Osteoblast (primary cell): ENCODE measurements around the gene CLK2. TPM values are rescaled to one million over a fixed set of nuclear protein-coding genes. Genes with fewer than 3 reads are reported as not detected.

ENCODE experiments used
- total RNA-seq: library from RNA; depleted of rRNA; stranded (reverse); fragments of >200 nt; gene quantifications from 2 replicates; pipeline ENCODE4 v1.2.3, GENCODE V29; 2012

The CLK2 gene
- total RNA-seq, 1 donor = 17.4 TPM

Other genes starting within 250 kb of the CLK2 start
- not detected in 2 replicates for gene DCST2, start 239.7 kb downstream of the CLK2 start, total RNA-seq
- not detected in 2 replicates for gene DCST1, start 239.7 kb downstream of the CLK2 start, total RNA-seq
- gene ADAM15, start 222.2 kb downstream of the CLK2 start, total RNA-seq = 89.0 and 101 TPM in 2 replicates
- gene EFNA4, start 209.8 kb downstream of the CLK2 start, total RNA-seq = 3.5 and 3.6 TPM in 2 replicates
- 1.4 and 2.1 TPM in 2 replicates for gene EFNA3, start 194.7 kb downstream of the CLK2 start, total RNA-seq
- gene EFNA1, start 145.6 kb downstream of the CLK2 start, total RNA-seq = 0.36 and 0.88 TPM in 2 replicates
- 34.5 and 38.0 TPM in 2 replicates for gene SLC50A1, start 137.7 kb downstream of the CLK2 start, total RNA-seq
- gene DPM3, start 133.0 kb downstream of the CLK2 start, total RNA-seq = 15.9 and 34.4 TPM in 2 replicates
- 112 and 117 TPM in 2 replicates for gene KRTCAP2, start 100.2 kb downstream of the CLK2 start, total RNA-seq
- 3.2 and 3.3 TPM in 2 replicates for gene TRIM46, start 99.7 kb downstream of the CLK2 start, total RNA-seq
- gene THBS3, start 65.6 kb downstream of the CLK2 start, total RNA-seq = 61.9 and 66.6 TPM in 2 replicates
- gene MTX1, start 64.8 kb downstream of the CLK2 start, total RNA-seq = 37.4 and 42.7 TPM in 2 replicates
- 6.5 and 7.7 TPM in 2 replicates for gene ENTREP3, start 18.0 kb downstream of the CLK2 start, total RNA-seq
- 35.9 and 41.3 TPM in 2 replicates for gene SCAMP3, start 11.1 kb downstream of the CLK2 start, total RNA-seq
- 2.5 and 2.9 TPM in 2 replicates for gene HCN3, start 4.0 kb upstream of the CLK2 start, total RNA-seq
- not detected in 2 replicates for gene PKLR, start 27.9 kb upstream of the CLK2 start, total RNA-seq
- 191 and 216 TPM in 2 replicates for gene FDPS, start 35.4 kb upstream of the CLK2 start, total RNA-seq
- gene RUSC1, start 47.4 kb upstream of the CLK2 start, total RNA-seq = 15.6 and 16.5 TPM in 2 replicates